Right ventricle myocardium inferior (tissue), 1 donor: Measurements from ENCODE around the gene TNFRSF18. TPM values are rescaled to one million over a fixed set of nuclear protein-coding genes. Genes with fewer than 3 reads are reported as not detected.

Source experiments
- ATAC-seq: fragments of 200-7000 bp; cut with Tn5 transposase; one replicate; pipeline ENCODE4 v1.9.1; 2020; ENCODE audit warnings: mild to moderate bottlenecking, moderate library complexity
- DNase-seq: peaks from one replicate; pipeline ENCODE4 v3.0.0; 2021; ENCODE audit errors: missing footprints
- intact Hi-C: fragments of 100-400 bp; cut with DNase I; formaldehyde crosslinking; loops from one replicate; pipeline ENCODE4 v1.11.0; 2022
- total RNA-seq: library from RNA; stranded (reverse); fragmentation: NEBNext Ultra II Directional; extraction: Animal tissue kit (Norgen Biotek cat#: 25700); gene quantifications from one replicate; pipeline ENCODE4 v1.2.1, GENCODE V29; 2021
- donor health status: DM: no; HTN: yes; CAD: no; lungs with severe emphysema.

Gene TNFRSF18
- total RNA-seq, 1 donor from 2014 or later = not detected

DNA sequence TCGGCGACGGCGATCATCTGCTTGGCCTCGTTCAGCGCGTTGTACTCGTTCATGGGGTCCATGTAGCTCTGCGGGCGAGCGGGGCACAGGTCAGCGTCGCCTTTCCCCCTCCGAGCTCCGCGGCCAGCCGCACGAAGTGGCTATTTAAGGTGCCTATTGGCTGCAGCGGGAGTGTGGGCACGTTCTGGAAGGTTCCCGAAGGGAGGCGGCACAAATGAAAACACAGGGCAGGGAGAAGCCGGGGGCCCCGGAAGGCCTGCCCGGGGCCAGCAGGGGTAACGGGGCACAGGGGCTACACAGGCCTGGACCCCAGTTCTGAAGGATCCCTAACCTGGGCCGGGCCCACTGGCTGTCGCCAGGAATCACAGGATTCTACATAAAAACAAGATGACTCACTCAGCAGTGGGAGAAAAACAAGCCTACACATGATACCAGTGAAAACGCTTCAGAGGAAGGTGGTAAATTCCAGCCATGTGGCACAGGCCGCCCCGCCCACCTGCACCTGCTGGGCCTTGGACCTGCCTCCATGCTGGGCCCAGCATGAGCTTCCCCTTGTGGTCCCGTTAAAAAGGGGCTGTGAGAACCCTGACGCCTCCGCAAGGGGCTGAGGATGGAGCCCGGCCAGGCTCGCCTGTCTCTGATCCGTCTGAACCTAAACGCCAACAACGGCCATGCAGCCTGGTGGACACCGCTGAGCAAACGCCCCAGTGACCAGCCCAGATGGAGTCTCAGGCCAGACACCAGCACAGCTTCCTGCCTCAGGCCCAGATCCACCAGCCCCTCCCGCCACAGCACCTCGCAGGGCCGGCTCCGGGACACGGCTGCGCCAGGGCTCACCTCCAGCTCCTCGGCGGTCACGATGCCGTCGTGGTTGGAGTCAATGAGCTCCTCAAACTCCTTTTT is 11.5 kb upstream of the TNFRSF18 start:
- ATAC-seq = no peak
- intact Hi-C loops = no loop called here
- no peak for DNase-seq

DNA sequence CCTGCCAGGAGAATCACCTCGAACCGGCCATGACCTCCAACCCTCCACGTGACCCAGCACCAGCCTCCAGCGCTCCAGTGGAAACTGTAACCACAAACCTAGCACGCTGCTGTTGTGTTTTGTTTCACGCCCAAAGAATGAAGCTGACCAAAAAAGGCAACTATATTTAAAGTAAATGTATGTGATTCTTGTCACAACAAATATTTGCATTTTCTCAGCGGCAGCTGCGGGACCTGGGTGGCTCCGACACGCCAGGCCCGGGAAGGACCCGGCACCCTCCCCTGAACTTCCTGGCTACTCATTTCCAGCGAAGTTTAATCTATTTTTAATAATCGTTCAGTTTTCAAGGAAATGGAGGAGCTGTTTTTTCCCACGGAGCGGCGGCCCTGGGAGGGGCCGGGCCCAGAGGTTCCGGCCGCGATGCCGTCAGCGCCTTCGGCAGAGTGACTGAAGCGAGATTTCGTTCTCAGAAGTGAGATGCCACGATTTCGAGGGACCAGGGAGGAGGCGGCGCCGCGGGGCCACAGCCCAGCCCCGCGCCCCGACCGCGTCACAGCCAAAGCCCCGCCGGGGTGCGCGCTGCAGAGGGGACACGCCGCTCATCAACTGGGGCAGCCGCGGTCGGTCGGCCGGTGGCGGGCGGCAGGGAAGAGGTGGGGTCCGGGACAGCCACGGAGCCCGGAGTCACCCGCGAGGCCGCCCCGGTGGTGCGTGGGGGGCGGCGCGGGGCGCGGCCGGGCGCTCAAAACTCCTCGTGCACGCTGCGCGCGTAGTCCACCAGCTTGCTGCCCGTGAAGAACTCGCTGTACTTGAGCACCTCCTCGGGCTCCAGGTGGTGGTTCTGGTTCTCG is 10.6 kb upstream of the TNFRSF18 start:
- intact Hi-C loops = no loop called here
- ATAC-seq (no peak), DNase-seq (no peak)

DNA sequence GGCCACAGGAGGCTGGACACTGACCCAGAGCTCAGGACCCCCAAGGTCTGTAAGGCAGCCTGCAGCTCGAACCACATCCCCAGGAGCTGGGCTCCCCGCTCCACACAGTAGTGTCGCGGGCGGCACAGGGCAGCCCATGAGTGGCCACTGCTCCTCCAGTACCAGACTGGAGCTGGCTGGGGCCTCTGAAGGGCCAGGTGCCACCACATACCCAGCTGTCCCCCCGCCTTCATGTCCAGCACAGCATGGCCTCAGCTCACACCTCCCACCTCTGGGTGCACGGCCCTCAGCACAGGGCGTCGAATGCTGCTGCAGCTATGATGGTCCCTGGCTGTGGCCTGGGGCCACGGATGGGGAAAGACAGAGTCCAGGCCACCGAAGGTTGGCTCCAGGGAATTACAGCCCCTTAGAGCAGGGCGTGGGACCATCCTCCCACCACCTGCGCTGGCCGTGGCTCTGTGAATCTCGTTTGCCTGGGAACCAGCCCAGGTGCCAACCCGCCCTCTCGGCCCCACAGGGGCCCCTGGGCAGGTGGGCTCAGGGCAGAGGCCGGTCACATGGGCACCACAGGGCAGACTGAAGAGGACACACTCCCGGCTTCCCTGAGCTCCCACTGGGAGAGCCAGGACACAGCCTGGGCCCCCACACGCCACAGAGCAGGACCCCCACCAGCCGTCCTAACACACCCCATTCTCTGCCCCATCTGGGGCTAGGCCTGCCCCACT is 9.7 kb upstream of the TNFRSF18 start:
- no peak for ATAC-seq
- DNase-seq = no peak
- intact Hi-C loops = no loop called here

DNA sequence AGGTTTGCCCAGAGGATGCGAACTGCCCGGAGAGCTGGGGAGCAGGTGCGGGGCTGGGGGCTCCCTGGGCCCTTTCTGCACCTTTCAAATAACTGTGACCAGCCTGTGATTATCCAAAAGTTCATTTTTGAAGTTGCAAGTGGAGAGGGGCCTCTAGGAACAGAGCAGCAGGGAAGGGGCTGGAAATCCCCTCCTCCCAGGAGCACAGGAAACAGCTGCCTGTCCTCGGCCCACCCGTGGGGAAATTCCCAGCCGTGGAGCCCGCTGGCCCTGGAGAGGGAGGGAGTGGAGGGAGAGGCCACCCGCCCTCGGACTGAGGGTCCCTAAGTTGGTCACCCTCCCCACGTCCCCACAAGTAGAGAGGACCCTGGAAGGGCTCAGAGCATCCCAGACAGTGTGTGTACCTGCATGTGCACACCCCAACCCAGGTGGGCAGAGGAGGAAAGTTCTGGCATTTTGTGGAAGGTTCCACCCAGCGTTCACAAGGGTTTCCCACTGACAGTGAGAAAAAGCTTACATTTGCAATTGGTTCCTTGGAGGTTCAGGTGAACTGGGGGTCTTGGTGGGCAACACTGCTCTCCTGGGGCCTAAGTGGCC is 8.8 kb upstream of the TNFRSF18 start:
- ATAC-seq (no peak), DNase-seq (no peak)
- intact Hi-C loops = no loop called here

DNA sequence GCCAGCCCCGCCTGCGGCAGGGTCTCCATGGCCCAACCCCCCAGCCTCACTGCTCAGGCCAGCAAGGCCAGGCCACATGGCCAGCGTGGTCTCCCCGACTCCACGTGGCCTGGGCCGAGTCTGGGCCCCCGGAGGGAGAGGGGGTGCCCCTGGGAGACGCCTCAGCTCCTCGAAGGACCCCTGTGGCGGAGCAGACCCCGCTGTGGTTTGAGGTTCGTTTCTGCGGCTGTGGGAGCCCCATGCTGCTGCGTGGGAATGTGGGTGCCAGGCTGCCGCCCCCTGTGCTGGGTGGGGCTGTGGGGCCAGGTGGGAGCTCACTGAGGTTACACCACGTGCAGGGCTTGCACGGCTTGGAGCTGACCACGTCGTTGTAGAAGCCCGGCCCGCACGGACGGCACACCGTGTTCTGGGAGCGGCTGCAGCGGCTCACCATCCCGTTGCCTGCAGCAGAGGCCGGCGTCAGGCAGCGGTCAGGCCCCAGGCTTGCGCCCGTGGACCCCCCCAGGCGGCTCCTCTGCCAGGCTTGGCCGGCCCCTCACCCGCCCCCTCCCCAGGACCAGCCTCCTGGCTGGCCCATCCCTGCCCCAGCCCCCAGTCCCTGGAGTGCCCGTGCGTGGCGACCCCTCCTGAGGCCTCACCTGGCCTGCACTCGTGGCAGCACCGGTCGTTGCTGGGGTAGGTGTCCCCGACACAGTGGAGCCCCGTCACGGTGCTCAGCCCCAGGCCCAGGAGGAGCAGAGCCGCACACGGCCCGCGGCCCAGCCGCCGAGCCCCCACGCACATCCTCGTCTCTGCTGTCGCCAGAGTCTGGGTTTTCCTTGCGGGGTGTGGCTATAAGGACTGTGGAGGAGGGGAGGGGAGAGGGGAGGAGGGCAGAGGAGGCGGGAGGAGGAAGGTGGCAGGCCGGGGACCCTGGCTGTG is 7.2 kb upstream of the TNFRSF18 start, which contains the start of gene TNFRSF4:
Gene TNFRSF4 (minus strand): TSS at position 809 of the 921 bp plus-strand sequence. CDS start 26 bp downstream, at position 783.
- intact Hi-C loops = no loop called here
- peak; percentile 59 for DNase-seq
- no peak for ATAC-seq

DNA sequence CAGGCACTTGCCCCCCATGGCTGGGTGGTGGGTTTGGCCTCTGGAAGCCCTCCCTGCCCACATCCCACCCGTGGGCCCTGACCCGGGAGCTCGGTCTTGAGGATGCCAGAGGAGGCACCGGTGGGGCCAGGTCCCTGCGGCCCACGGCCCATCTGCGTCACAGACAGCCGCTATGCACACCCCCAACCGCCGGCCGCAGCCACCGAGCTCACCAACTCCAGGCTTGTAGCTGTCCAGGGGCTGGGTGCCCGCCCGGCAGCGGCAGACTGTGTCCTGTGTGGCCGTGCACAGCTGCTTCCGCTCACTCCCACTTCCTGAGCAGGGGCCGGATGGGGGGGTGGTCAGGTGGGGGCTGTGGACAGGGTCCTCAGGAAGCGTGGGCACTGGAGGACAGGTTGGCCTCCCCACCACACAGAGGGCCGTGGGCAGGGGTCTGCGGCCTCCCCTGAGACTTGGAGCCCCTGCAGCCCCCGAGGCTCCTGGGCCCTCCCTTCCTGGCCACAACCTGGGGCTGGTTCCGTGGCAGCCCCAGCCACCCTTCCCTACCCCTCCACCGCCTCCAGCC is 6.5 kb upstream of the TNFRSF18 start:
- ATAC-seq (peak; percentile 13), DNase-seq (peak; percentile 79)
- intact Hi-C loops = no loop called here

DNA sequence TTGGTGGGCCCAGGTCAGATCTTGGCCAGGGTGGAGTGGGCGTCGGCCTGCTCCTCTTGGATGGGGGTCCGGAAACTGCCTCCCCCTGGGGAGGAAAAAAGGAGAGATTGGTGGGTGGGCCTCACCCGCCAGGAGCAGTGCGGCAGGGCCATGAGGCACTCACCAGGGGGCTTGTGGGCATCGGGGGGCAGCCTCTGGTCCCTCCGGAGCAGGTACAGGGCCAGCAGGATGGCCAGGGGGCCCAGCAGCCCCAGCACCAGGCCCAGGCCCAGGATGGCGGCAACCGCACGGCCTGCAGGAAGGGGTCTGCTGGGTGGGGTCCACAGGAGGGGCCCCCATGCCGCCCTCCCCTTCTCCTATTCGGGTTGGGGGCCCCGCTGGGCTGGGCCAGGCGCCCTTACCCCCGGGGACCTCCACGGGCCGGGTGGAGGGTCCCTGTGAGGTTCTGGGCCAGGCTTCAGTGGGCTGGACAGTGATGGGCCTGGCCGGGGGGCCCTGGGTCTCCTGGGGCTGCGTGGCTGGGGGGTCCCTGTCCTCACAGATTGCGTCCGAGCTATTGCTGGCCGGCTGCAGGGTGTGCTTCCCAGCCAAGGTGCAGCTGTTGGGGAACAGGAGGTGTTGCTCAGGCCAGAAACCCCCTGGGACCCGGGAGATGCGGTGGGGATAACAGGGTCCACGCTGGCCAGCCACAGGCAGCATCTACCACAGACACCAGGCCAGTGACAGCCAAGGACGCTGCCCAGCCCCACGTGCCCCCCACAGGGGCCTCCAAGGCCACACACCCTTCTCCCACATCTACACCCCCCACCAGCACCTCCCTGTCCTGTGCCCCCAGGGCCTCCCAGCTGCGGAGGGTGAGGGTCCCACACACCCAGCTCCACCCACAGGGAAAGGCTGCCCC is 5.4 kb upstream of the TNFRSF18 start:
- ATAC-seq (no peak), DNase-seq (peak; percentile 41)
- intact Hi-C loops = no loop called here

DNA sequence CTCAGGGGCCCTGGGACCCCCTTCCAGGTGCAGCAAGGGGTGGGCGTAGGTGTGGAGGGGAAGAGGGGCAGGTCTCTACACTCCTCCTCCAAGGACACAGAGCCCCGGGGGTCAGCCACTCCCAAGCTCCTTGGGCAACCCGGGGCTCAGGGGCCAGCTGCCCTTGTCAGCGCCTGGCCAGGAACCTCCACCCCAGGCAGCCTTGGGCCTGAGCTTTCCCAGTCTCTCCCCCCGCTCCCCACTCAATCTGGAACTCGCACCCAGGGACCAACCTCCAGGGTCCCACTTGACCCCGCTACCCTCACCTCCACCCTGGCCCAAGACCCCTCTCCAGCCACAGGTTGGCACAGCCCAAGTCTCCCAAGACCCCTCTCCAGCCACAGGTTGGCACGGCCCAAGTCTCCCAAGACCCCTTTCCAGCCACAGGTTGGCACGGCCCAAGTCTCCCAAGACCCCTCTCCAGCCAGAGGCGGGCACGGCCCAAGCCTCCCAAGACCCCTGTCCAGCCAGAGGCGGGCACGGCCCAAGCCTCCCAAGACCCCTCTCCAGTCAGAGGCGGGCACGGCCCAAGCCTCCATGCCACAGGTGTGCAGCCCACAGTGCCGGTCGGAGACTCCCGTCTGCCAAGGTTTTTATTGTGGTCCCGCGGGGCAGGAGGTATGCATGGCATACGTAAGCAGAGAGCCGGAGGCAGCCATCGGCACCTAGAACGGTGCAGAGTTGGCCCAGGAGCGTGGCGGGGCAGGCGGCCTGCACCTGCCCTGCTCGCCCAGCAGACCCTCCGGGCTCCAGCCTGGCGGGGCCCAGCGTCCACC is 4.5 kb upstream of the TNFRSF18 start:
- intact Hi-C loops = no loop called here
- ATAC-seq (no peak), DNase-seq (peak; percentile 45)

DNA sequence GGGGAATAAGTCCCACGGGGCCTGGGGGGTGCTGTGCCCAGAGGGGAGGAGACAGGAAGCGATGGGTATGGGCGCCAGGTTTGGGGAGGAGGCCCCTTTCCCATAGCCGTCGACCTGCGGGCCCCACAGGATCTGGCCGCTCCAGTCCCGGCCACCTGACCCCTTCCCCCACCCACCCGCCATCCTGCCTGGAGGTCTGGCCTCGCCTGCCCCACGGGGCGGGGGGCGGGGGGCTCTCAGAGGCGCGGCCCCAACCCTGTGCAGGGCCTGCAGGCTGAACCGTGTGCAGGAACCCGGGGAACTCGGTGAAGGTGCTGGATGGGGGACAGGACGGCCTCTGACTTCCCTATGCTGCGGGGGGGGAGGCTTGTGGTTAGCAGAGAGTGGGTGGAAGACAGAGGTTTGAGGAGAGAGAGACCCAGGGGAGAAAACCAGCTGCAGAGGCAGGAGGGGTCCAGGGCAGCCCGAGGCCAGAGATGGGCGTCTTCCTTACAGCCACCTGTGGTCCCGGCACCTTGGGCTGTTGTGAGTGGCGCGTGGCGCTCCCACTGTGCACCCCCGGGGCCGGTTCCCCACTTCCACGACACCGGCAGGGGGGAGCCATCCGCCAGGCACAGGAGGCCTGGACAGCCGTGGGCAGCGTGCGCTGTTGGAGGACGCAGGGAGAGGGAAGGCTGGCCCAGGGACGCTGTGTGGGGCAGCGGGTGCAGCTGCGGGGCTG is 2.5 kb upstream of the TNFRSF18 start:
- DNase-seq (peak; percentile 50), ATAC-seq (no peak)
- intact Hi-C loops = no loop called here

DNA sequence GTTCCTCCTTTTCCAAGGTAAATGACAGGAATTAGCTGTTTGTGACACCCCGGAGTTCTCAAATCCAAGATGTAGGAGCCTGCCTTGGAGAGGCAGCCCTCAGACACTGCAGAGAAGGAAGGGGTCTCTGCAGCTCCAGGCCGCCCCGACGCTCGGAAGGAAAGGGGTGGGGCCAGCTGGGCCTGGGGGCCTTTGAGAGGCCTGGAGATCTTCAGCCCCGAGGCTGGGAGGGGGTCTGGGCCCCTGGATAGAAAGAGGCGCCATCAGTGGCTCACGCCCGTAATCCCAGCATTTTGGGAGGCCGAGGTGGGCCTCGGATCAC is 1.1 kb upstream of the TNFRSF18 start:
- ATAC-seq (no peak), DNase-seq (no peak)
- intact Hi-C loops = no loop called here

DNA sequence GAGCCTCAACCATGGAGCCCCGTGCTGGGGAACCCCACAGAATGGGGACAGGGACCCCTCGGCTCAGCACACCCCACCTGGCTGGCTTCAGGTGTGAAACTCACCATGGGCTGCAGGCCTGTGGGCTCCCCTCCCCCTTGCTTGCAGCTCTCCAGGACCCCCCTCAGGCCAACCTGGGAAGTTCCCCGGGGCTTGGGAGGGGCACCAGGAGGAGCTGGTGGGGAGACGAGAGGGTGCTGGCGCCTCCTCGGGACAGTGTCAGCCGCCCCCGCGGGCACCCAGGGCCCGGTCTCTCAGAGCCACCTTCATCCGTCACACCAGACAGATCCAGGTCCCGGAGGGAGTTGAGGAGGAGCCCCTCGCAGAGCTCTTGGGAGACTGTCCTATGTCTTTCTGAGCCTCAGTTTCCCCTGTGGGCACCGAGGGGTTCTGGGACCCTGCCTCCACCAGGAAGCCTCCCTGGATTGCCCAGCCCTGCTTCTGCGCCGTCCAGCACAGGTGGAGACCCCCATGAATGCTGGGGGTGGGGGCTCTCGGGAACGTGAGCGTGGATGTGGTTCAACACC is 657 bp upstream of the TNFRSF18 start:
- DNase-seq (peak; percentile 23), ATAC-seq (no peak)
- intact Hi-C loops = no loop called here

DNA sequence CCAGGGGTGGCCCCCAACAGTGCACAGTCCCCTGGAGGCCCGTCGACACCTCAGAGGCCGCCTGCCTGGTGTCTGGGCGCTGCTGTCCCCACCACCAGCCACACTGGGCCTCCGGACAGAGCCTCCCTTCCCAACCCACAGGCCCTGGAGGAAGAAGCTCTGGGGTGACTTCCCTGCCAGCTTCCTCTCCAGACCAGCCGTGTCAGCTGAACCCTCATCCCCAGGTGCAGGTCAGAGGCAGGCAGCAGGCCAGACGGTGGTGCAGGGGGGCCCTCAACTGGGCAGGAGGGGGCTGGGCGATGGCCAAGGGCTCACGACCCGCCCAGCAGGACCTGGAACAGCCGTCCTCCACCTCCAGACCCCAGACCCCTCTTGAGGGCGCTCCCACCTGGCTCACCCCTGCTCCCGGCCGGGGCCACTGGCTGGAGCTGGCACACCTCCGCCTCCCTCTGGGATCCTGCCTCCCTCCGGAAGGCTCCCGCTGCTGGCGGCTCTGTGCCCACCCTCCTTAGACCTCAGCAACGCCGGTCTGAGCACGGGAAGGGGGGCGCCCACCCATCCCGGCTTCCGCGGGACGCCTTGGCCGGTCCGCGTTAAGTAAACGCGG is 520 bp downstream of the TNFRSF18 start:
- ATAC-seq = no peak
- DNase-seq = peak; percentile 53
- intact Hi-C loops = no loop called here

DNA sequence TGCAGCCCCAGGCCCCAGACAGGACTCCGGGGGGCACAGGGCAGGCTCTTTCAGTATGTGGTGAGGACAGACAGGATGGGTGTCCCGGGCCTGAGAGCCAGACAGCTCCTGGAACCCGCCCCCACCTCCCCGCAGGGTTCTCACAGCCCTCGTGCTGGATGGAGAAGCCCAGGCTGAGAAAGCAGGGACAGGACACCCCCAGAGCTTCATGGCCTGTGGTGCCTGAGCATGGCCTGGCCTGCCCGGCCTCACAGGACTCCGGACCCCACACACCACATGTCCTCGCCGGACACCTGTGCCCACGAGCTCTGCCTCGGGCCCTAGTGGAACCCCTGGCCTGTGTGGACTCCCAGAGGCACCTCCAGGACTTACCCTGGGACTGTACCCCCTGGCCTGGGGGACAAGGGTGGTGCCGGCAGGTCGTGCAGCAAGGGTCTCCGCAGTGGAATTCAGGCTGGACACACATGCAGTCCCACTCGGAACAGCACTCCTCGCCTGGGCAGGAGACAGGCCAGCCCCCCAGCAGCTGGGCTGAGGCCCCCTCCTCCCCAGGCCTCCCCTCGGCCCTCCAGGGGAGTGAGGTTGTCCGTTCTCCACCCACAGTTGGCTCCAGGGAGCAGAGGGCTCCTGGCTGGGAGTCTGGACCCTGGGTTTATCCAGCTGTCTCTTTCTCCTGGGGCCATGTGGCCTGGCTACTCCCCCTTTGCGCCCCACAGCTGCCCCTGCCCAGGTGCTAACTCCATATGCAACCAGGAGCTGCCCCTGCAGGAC is 1.2 kb downstream of the TNFRSF18 start:
- peak; percentile 48 for DNase-seq
- ATAC-seq = no peak
- intact Hi-C loops = no loop called here

DNA sequence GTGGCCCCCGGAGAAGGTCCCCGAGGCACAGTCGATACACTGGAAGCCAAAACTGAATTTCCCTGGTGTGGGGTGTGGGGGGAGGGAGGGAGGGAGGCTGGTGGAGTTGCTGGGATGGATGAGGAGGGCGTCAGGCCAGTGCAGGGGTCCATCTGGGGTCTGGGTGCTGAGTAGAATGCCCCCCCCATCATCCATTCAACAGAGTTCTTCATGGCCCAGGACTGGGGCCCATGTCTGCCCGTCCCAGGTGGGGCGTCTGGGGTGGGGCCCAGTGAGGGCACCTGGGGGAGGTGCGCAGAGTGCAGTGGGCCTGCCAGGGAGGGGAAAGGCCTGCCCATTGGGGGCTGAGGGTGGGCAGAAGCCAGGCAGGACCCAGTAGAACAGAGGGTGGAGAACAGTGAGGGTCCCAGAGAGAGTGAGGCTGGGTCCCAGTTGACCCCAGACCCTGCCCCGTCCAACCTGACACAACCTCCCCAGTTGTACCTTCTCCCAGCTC is 1.9 kb downstream of the TNFRSF18 start:
- no peak for ATAC-seq
- intact Hi-C loops = no loop called here
- peak; percentile 41 for DNase-seq
